NCI-H1105 (cell line): ENCODE data around the gene AEBP1.

ENCODE experiments used
- DNase-seq: peaks from one replicate; lab custom pipeline; 2025; lab: John Stamatoyannopoulos, UW

The AEBP1 gene

GRCh38 chr7:44156453-44157010 lies 52.4 kb downstream of the AEBP1 start:
- no peak for DNase-seq

DNA sequence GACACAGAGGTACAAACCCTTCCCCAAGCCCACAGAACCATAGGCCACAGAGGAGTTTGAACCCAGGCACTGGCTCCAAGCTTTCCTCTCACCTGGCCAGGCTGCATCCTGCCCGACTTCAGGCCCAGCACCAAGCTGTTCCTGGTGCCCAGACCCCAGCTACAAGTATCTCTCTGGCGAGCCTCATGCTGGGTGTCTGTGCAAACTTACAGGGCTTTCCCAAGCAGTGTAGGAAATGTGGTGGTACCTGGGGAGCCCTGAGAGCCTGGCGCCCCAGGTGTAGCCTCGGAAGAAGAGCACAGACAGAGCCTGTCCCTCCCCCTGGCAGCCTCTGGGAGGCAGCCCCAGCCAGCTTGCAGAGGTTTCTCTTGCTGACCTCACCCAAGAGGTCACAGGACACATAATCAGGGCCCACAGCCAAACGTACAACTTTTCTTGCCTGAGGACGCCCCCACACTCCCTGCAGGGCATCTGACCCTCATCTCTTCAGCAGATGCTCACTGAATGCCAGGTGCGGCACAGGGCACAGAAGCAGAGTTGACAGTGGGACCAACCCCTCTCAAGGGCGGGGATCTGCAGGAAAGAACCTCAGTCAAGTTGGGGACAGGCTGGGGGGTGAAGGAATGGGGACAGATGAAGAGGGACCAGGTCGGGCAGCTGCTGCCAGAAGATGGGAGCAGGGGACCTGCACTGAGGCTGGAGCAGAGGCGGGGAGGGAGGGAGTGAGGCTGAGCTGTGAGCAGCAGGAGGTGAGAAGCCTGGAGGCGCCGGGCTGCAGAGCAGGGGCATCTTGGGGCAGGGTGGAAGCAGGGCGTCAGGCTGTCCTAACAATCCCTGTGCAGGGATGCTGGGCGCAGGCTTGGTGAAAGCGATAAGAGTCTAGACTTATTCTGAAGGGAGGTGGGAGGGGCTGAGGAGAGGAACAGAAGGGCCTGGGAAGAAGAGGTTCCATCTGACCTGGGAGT lies 53.3 kb downstream of the AEBP1 start:
- no peak for DNase-seq

DNA sequence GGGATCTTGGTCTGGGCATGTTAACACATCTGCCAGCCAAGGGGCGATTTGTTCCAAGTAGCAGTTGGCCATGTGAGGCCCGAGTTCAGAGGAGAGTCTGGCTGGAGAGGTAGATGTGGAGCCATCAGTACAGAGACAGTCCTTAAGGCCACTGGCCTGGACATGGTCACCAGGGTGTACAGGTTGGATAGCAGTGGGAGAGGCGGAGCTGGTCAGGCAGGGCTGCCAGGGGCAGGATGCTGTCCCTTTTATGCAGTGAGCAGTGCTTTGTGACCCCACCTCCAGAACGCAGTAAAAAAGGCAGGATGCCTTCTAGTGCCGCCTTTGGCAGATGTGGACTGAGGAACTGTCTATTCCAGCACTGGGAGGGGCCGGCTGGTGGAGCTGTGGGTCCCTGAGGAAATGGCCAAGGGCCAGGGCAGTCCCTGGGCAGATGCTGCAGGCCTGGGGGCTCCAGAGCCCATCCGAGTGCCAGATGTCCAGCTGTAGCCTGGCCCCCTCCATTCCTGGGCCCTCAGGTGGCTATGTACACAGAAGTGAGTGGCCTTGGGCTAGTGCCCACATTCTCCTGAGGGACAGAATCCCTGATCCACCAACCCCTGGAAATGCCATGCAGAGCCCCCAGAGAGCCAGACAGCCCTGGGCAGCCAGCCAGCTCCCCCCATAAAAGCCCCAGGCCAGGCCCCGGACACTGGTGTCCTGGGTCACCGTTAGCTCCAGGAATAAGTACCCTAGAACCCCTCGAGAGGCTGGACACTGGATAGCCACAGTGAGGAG lies 54.1 kb downstream of the AEBP1 start:
- no peak for DNase-seq

DNA sequence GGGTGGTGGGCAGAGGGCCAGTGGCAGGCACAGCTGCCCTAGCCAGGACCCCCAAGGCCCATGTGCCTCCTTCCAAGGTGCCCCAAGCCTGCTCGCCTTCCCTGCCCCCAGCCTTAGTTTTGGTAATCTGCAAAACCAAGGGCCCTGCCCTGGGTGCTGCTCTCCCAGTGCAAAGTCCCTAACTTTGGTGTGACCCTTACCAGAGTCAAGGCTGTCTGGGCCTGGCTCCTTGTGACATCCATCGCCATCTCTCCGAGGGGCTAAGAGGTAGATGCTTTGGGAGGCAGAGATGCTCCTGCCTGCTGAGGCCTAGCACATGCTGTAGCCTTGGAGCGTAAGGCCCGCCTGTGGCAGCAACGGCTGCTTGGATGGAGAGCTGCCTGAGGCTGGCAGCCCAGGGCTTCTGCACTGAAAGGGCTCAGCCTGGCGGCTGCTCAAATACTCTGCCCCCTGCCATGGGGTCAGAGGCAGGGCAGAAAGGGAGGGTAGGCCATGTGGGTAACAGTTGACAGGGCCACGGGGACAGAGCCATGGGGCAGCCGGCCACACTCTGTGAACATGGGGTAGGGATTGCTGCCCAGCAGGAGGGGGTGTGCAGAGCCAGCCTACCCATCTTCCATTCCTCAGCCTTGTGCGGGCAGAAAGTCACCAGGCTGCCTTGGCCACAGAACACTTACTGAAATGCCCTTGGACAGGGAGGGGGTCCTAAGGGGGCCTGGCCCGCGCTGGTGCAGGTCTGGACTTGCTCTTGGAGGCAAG lies 54.9 kb downstream of the AEBP1 start:
- DNase-seq = no peak

- no peak for DNase-seq
Measured at GRCh38 chr7:44159824-44160630, 55.9 kb downstream of the AEBP1 start.

- DNase-seq = no peak
Measured at GRCh38 chr7:44161371-44161770, 57.2 kb downstream of the AEBP1 start.

DNA sequence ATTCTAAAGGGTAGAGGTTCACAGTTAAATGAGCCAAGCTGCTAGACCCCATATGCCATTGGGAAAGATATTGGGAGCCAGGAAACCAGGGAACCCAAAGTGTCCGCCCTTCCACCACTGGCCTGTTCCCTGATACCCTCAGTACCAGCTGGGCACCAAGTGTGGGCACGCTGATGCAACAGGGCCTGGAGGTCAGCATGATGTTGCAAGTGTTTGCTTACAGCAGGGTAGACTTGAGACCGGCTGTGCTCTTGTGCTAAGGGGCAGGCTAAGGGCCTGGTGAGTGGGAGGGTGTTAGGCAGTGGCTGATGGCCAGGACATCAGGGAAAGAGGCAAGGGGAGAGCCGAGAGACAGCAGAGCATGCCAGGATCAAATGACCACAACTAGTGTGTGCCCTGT lies 58.0 kb downstream of the AEBP1 start:
- DNase-seq = no peak

DNA sequence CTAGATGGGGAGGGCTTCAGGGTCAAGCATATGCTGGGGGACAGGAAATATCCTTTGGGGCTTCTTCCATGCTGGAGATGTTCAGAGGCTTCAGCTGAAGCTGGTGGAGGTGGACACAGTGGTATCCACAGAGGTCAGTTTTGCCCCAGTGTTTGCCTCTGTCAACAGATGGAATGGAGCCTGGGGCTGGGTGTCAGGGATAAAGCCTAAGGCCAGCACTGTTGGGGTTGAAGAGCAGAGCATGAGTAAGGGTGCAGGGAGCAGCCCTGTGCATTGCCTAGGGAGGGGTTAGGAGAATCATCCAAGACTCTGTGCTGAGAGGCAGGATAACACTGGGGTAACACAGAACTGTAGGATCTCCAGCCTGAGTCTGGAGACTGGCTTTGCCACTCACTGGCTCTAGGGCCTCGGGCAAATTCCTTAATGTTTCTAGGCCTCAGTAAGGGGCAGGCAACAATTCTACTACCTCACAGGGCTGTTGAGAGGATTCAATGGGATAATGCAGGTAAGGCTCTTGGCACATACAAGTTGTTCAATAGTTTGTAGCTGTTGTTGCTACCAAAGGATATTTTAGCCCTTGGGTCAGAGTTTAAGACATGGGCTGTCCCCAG lies 58.7 kb downstream of the AEBP1 start:
- DNase-seq = no peak

DNA sequence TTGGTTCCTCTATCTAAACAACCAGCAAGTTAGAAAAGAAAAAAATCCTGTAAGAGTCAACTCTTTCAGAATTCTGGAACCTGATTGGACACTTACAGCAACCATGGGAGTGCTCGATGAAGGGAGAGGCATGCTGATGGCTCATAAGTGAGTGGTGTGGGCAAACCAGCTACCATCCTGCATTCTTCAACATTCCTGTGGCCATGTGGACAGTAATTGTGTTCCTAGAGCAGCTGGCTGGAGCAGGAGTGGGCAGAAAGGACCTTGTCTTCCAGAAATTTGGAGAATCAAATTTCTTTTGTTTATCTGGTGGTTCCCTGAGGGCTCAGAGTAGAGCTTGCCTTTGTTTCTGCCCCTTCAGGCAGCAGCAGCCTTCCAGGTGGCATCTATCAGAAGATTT lies 59.4 kb downstream of the AEBP1 start:
- no peak for DNase-seq
